CD4-positive, alpha-beta T cell treated with Interleukin-15 for 1 hour (primary cell): ENCODE measurements around the gene NTN5.

Experiments used
- DNase-seq: peaks from one replicate; pipeline ENCODE4 v3.0.0-alpha.2; 2020

NTN5 gene

GRCh38 chr19:48627865-48628314 lies 44.9 kb downstream of the NTN5 start:
- DNase-seq: no peak

GRCh38 chr19:48627201-48627864 lies 45.5 kb downstream of the NTN5 start:
- DNase-seq: no peak

GRCh38 chr19:48625891-48626327 lies 46.9 kb downstream of the NTN5 start:
- no peak for DNase-seq

GRCh38 chr19:48624791-48625723 lies 47.8 kb downstream of the NTN5 start:
- no peak for DNase-seq

- peak; percentile 98 for DNase-seq
Observed at GRCh38 chr19:48624067-48624594, 48.7 kb downstream of the NTN5 start.

GRCh38 chr19:48623556-48624066 lies 49.2 kb downstream of the NTN5 start:
- DNase-seq: no peak

GRCh38 chr19:48619692-48620585 lies 52.9 kb downstream of the NTN5 start:
- DNase-seq: no peak

- peak; percentile 99 for DNase-seq
Observed at GRCh38 chr19:48618916-48619691, 53.7 kb downstream of the NTN5 start, which contains the start of the genes RPL18 and SPHK2. Gene RPL18, minus strand, starts transcription at chr19:48619178. Its CDS starts 35 bp downstream, at chr19:48619143. Gene SPHK2, plus strand, starts transcription at chr19:48619506. Its CDS starts 1,009 bp downstream, at chr19:48620515.

- no peak for DNase-seq
Observed at GRCh38 chr19:48618278-48618915, 54.4 kb downstream of the NTN5 start.

- no peak for DNase-seq
Observed at GRCh38 chr19:48617146-48617937, 55.5 kb downstream of the NTN5 start.

GRCh38 chr19:48616491-48617056 lies 56.2 kb downstream of the NTN5 start:
- no peak for DNase-seq

GRCh38 chr19:48616041-48616436 lies 56.8 kb downstream of the NTN5 start:
- no peak for DNase-seq

- no peak for DNase-seq
Observed at GRCh38 chr19:48615231-48616040, 57.4 kb downstream of the NTN5 start.

GRCh38 chr19:48614436-48615230 lies 58.2 kb downstream of the NTN5 start, which contains the start of gene FAM83E:
Gene FAM83E, minus strand, starts transcription at chr19:48615076. Its CDS starts 1,704 bp downstream, at chr19:48613372.
- DNase-seq: no peak

GRCh38 chr19:48613852-48614435 lies 58.9 kb downstream of the NTN5 start:
- DNase-seq: no peak

- DNase-seq: no peak
Observed at GRCh38 chr19:48613024-48613851, 59.6 kb downstream of the NTN5 start.
